HL-60/S4 (cell line): Measurements from ENCODE around the gene PIP4P1.

Experiments
- in situ Hi-C: fragments of 300-500 bp; cut with MboI; formaldehyde crosslinking; loops from 2 replicates; pipeline ENCODE4 v1.14.3; 2022; ENCODE audit warnings: low sequenced_read_pairs

Gene PIP4P1

DNA sequence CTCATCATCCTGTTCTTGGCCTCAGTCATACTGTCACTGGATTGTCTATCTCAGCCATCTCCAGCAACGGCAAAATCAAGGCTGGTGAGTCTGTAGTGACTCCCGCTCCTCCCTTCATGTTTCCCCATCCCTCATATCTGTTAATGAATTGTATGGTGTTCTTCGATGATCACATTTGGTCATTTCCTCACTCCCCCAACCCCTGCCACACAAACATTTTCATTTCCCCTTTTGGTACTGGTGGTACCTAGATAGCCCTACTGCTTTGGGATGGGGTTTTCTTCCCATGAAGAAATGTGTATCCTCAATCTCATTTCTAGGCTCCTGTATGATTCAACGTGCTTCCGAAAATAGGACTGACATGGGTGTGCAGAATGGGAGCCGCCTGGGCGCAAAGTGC, 22.6 kb downstream of the PIP4P1 start:
- in situ Hi-C loops = no loop called here

DNA sequence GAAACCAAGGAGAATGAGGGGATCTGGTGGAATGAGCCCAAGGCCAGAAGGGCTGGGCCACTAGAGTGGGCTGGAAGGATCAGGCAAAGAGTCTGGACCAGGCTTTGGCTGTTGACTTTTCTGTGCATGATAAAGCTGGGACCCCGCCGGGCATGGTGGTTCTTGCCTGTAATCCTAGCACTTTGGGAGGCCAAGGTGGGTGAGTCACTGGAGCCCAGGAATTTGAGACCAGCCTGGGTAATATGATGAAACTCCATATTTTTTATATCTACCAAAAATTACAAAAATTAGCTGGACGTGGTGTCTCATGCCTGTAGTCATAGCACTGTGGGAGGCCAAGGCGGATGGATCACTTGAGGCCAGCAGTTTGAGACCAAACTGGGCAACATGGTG, 24.9 kb downstream of the PIP4P1 start:
- in situ Hi-C loops = no loop called here

DNA sequence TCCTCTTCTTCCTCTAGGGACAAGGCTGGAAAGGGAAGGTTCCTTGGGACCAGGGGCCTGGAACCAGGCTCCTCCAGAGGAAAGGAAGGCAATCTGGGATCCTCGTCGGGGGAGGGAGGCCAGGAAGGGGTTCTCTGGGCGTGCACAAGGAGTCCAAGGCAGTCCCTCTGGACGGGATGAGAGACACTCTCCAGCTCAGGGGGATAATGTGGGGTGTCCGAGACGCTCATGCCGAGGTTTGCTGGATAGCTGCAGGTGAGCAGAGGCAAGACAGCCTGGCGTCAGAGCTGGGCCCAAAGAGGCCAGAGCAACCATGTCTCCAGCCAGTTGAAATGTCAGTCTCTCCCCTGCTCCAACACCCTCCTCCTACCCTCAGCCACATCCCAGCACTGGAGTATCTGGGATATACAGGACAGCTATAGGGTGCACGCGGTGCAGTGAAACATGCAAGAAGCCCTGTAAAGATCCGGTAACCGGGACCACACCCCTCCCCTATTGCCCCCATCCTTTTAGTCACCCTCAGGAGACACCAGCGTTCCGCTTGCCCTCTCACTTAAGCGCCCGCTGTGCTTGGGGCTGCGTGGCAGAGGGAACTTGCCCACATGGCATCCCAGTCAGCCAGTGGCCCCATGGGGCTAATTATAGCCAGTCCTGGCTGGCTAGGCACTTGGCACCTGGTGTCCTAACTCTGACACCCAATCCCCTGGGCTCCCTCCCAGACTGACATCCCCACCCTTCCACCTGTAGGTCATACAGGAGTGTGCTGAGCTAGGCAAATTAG, 25.5 kb downstream of the PIP4P1 start, which contains the start of gene KLHL33:
Gene KLHL33 (minus strand): TSS at position 585 of the 781 bp plus-strand sequence. CDS start 355 bp downstream, at position 230.
- in situ Hi-C loops = no loop called here

DNA sequence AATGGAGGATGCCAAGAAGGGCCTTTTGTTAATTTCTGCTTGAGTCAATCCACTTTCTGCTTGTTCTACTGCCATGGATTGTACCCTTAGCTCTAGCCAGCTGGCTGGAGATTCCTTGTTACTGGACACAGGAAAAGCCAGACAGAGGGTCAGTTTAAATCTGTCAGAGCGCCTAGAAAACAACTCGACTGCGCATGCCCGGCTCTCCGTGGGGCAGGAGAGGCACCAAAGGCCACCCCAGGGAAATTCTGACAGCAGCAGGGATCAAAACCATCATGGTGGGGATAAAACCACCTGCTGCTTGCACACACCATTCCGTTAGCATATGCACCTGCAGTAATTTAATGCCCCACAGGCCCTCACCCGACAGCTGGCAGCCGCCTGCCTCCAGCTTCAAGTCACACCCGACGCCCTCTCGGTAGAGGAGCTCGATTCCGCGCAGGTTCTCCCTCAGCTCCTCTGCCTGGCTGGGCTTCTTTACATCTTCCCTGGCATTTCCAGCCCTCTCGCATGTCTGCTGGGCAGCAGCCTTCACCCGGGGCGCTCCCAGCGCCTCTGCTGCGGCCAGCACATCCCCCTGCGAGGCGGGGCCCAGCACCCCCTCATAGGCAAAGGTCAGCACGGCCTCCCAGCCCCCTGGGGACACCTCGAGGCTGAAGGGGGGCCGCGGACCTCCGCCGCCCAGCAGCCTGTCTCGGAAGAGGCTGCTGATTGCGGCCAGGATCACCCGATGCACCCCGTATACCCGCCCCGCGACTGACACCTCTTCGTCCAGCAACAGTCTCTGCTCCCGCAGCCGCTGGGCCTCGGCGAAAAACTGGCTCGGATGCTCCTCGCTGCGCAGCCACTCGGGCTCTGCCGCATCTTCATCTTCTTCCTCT, 26.3 kb downstream of the PIP4P1 start:
- in situ Hi-C loops = no loop called here

DNA sequence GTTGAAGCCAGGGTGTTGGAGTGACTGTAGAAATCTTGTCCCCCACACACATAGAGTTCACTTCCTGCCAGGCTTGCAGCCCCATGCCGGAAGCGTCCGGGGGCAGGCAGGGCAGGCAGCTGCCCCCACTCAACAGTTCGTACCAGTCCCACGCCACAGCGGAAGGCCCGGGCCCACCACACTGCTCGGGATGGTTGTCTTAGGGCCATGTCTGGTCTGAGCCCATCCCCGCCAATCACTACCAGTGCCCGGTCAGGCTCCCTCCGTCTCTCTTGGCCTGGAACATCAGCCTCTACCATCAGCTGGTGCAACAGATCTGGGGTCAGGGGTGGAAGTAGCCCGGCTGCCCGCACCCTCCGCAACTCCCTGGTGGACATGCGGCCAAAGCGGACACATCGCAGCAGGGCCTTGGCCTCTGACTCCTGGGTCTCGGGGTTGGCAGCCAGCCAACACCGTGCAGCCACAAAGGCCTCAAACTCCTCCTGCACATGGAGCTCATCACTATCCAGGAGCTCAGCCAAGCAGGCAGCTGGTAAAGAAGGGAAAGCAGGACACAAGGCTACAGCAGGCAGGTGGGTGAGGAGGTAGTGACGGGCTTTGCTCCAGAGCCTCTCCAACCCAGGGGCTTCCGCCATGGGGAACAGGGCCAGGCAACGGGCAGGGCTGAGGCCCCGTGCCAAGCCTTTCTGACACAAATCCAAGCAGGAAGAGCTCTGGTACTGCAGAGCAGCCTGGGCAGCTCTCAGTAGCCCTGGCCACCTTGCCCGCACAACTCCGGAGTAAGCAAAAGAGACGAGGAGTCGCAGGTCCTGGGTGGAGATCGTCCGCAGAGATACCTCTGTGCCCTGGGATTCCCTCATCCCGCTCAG, 31.2 kb downstream of the PIP4P1 start:
- in situ Hi-C loops = no loop called here

DNA sequence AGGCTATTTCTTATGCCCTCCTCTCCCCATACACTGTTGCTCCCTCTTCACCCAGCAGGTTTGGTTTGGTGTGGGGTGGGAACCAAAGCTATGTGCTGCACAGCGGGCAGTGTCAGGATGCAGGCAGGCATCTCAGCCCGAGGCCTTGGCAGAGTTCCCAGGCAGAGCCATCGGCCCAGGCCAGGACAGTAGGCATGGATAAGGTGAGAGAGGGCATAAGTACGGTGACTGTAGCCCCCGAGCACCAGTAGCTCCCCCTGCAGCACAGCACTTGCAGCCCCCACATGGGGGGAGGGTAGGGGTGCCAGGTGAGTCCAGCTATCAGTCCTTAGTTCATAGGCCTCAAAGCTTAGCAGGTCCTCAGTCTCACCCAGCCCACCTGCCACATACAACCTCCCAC, 32.4 kb downstream of the PIP4P1 start:
- in situ Hi-C loops = no loop called here

DNA sequence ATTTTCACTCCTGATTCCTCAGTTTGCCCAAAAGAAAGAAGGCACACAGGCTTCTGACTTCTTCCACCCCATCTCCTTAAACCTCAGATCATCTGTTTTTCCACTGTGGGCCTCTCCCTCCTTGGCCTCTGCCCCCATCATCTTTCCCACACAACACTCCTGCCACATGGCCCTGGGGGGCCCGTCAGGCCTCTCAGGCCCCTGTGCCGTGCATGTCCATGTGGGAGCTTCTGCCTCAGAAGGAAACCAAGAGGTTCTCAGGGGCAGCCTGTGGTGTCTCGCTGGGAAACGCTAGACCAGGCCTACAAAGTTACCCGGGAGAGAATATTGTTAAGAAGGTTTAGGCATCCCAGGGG, 33.2 kb downstream of the PIP4P1 start:
- in situ Hi-C loops = no loop called here

DNA sequence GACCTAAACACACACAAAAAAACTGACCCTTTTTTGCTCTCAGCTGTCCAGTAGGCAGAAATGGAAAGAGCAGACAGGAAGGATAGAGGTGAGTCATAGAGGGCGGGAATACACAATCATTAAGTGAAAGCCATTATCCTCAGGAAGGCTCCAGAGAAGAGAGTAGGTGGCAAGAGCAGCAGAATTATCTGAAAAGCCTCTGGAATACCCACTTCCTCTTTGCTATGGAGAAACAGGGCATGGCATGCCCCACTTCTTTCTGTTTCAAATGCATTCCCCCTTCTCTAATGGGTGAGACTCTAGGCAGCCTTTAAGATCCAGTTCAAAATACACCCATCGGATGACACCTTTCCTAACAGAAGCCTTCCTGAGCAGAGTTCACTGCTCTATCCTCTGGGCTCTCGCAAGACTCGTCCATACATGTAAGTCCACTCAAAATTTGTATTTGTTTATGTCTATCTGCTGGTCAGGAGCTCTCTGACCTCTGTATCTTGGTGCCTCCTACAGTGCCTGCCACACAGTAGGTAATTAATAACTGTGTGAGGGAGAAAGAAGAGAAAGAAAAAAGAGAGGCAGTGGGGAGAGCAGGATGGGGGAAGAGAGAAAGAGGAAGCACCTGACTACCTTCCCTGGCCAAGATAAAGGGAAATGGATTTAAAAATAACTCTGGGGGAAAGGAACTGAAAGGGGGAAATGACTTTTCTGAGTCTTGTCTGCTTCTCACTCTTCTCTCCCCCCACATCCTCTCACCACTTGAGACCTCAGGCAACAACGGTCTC, 33.8 kb downstream of the PIP4P1 start:
- in situ Hi-C loops = no loop called here

DNA sequence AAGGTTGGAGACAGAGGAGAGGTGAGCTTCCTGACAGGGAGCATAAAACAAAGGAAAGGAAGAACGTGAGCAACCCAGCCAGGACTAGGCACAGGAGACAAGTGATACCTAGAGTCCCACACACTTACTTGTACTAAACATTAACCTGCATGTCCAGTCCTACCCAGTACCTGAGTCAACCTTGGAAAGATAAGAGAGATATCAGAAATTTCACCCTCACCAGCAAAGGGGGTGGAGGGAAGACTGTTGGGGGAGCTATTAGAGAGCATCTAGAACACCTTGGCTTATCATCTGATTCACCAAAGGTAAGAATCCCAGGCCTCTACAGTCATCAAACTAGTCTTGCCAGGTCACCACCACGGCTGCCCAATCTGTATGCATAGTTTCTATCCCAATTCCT, 36.4 kb downstream of the PIP4P1 start:
- in situ Hi-C loops = no loop called here

DNA sequence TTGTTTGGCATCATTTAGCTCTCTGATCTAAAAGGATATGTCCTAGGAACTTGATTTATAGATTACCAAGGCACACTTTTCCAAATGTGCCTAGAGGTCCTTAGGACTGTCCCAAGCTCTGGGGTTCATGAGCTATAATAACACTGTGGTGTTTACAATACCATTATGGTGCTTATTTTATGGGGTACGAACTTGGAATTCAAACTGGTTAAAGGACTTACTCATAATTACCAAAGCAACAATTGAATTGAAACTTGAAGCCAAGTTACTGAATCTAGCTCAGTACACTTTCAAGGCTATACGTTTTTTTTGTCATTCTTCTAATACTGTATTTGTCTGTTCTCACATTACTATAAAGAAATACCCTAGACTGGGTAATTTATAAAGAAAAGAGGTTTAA, 38.3 kb downstream of the PIP4P1 start:
- in situ Hi-C loops = no loop called here

DNA sequence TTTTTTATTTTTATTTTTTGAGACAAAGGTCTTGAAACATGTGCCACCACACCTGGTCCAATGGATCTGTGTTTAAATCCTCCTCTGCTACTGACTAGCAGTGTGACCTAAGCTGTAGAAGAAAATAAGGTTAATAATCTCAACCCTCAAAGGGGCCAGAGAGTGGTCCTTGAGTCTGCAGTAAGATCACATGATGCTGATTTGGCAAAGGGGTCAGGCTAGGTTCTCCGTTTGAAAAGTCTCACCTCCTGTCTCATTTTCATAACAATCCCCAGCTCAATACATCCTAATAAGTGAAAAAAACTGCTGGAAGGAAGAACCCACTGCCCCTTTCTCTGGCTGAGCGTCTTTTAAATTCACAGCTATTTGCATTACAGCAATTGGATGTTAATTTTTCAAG, 40.0 kb downstream of the PIP4P1 start:
- in situ Hi-C loops = no loop called here

DNA sequence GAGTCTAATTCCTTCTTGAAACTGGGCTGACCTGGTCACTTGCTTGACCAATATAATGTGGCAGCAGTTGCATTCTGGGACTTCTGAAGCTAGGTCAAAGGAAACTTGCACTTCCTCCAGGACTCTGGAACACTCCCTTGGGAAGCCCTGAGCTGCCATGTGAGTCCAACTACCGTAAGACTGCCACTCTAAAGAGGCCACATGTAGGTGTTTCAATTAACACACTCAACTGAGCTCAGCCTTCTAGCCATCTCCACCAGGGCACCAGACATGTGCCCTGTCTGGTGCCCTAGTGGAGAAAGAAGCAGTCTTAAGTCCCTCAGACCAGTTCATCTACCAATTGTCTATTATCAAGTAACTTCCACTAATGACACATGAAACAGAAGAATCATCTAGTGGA, 41.8 kb downstream of the PIP4P1 start:
- in situ Hi-C loops = no loop called here

DNA sequence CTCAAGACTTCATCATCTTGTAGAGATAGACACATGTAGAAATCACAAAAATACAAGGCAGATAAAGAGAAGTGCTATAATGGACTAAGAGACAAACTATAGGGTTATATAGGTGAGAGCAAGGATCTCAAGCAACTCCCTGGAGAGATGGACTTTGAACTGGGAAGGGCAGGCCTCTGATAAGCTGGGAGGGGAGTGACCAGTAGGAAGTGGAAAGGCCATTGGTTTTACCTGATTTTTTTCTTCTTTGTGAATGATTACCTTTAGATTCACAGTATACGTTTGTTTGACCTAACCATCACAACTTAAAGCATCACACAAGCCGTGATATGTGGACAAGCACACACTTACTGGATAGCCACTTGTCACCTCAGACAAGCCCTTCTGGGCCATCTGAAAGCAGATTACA, 42.7 kb downstream of the PIP4P1 start:
- in situ Hi-C loops = no loop called here

DNA sequence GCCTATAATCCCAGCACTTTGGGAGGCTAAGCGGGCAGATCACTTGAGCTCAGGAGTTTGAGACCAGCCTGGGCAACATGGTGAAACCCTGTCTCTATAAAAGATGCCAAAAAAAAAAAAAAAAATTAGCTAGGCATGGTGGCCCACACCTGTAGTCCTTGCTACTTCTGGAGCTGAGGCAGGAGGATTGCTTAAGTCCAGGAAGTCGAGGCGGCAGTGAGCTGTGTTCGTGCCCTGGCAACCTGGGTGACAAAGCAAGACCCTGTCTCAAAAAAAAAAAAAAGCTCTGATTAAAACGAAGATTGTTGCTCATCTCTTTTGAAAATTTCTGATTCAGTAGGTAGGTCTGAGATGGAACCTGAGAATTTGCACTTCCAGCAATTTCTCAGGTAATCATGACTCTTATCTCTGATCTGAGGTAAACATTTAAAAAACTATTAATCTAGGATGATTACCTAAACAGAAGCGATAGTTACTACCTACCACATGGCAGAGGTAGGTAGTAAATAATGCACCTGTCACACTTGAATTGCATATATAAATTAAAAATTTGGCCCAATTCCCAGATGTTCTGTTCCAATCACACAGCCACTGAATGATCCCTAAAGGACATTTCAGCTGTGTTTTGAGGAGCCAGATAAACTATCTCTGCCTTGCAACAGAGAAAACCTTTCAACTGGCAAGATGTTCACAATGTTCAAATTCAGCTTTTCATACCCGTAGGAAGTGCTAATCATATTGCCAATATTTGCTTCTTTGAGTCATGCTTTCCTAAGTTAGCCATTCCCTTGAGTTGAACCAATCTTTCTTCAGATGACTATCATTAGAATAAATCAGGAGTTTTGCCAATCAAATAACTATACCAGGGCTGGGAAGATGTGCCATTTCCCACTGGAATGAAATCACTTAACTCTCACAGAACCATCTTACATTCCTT, 43.7 kb downstream of the PIP4P1 start:
- in situ Hi-C loops = no loop called here

DNA sequence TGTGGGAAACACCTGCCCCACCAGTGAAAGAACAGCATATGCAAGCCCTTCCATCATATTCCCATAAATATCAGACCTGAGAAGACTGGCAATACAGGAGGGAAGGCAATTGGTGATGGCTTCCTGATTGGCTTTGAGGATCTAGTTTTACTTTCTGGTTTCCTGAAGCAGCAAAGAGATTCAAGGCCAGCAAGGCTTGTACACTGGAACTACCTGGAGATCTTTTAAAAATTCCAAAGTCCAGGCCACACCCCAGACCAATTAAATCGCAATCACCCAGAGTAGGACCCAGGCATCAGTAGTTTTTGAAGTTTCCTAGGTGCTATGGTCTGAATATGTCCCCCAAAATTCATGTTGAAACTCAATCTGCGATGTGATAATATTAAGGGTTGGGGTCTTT, 45.0 kb downstream of the PIP4P1 start:
- in situ Hi-C loops = no loop called here

DNA sequence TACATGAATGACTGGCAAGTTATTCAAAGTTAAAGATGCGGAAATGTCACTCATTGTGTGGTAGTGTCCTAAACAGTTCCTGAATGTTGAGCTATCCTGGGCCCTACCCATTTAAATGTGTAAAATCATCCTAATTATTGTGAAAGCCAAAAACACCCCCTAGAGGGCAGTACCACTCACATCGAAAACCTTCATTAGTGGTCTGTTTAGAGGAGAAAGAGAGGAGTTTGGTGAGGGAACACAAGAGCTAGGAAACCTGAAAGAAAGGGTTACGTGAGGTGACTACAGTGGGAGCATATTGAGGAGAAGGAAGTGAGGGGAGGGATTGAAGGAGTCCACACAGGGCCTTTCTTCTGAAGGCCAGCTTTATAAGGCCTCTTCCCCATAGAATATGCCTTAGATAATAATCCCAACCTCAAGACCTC, 45.4 kb downstream of the PIP4P1 start:
- in situ Hi-C loops = no loop called here

DNA sequence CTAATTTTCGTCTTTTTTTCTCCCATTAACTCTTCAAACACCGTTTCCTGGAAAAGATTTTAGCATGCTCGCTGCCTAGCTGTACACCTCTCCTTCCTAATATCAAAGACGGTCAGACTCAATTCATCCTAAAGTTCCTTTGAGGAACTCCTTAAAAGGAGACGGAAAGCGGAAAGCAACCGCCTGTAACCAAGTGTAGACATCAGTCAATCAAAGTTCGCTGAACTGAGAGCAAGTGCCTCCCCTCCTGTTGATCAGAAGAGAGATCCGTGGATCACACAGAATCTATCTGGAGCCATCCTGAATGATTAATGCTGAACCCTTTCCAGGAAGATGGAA, 47.5 kb downstream of the PIP4P1 start:
- in situ Hi-C loops = no loop called here

DNA sequence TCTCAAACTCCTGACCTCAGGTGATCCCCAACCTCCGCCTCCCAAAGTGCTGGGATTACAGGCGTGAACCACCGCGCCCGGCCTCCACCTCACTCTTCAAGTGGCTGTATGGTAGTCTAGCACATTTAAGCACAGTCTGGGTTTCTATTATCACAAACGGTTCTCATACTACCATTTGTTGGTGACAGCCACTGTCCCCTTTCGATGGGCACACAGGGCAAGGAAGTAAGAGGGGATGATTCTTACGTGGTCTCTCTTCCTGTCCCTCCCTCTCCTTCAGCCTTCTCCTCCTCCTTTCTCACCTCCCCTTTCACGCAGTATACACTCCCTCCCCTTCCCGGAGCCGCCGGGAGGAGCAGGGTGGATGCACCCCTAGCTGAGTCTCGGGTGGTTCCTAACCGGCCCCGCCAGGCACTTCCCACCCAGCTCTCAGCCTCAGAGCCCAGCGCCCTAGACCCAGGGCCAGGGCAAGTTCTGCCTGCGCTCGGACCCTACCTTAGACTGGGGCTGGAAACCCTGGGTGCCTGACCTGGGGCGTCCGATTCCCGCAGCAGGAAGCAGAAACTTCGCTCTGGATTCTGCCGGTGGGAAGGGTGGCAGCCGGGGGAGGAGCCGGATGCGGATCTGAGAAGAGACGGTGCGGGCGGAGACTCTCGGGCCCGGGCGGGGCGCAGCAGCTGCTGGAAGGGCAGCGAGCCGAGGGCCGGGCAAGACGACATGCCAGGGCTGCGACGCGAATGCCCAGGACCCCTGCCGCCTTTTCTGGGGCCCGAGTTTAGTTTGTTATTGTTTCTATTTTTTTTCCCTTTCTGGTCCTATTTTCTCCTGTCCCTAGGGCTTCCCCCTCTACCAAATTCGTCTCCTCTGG, 48.1 kb downstream of the PIP4P1 start, which contains the start of gene TEP1:
Gene TEP1 (minus strand): TSS at position 626 of the 868 bp plus-strand sequence. CDS start 5,062 bp downstream, outside the sequence.
- in situ Hi-C loops = no loop called here
